ENCODE results near the gene KIF3A.

- TF ChIP-seq CTCF (conservative IDR thresholded peaks at IDR 0.05; ENCODE audit: low read depth in 2 of 2) = no peak
- no peak for TF ChIP-seq ZNF462 (CRISPR knock-in tag; IDR thresholded peaks at IDR 0.05)
- TF ChIP-seq NANOG (IDR thresholded peaks at IDR 0.05; ENCODE audit: borderline replicate concordance) = no peak
- TF ChIP-seq EZH2 (IDR thresholded peaks at IDR 0.05; ENCODE audit: low read depth, unreplicated experiment) = no peak
- TF ChIP-seq POLR2AphosphoS5 (IDR thresholded peaks at IDR 0.05; ENCODE audit: low read depth) = no peak
- TF ChIP-seq JUNB (IDR thresholded peaks at IDR 0.05; ENCODE audit: unreplicated experiment) = no peak
- TF ChIP-seq REST (IDR thresholded peaks at IDR 0.05; ENCODE audit: unreplicated experiment) = no peak
- TF ChIP-seq STAT1 (IDR thresholded peaks at IDR 0.05; ENCODE audit: unreplicated experiment) = no peak
- no peak for TF ChIP-seq CREB1 (CRISPR knock-in tag; IDR thresholded peaks at IDR 0.05; ENCODE audit: low read depth)
- TF ChIP-seq EZH2phosphoT487 (IDR thresholded peaks at IDR 0.05; ENCODE audit: unreplicated experiment) = no peak
These were observed 48.0 kb upstream of the KIF3A start for GRCh38 chr5:132785365-132785764.
